Measurements from ENCODE around the gene RAI14.

The RAI14 gene

DNA sequence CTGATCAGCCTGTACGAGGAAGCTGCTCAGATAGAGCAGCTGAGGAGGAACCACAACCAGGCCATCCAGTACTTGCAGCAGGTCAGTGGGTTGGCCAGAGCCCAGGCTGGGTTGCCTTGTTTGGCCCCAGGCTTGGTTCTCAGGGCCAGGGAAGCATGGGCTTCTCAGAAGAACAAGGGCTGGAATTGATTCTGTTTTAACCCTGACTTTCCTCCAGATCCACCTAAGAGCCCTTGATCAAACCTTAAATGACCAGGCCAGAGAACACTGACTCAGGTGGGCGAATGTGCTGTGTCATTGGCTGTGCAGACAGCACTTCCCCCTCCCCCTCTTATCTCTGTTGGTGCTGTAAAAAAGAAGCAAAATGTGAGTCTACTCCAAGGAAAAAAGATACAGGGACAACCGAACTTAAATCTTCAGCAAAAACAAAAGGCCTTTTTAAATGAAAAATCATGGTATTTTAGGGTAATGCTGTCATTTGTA lies 210.9 kb downstream of the RAI14 start:
- DNase-seq: no peak

DNA sequence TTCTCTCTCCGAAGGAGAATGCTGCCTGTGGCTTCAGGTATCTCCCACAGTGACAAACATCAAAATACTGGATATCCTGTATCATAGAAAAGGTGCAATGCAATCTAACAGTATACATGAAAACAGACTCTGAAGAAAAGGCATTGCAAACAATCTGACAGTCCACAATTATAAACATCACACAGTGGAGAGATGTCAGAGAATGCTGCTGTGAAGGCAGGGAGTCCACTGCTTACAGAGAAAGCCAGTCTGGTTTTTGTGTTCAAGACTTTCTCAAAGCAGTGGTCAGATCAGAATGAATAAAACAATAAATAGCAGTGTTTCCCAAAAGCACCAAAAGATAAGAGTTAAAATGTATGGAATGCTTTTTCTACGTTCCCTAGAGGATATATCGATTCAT lies 211.5 kb downstream of the RAI14 start:
- DNase-seq: no peak

GRCh38 chr5:34868791-34869190 lies 212.7 kb downstream of the RAI14 start:
- no peak for DNase-seq

GRCh38 chr5:34869256-34869655 lies 213.1 kb downstream of the RAI14 start:
- DNase-seq: no peak

DNA sequence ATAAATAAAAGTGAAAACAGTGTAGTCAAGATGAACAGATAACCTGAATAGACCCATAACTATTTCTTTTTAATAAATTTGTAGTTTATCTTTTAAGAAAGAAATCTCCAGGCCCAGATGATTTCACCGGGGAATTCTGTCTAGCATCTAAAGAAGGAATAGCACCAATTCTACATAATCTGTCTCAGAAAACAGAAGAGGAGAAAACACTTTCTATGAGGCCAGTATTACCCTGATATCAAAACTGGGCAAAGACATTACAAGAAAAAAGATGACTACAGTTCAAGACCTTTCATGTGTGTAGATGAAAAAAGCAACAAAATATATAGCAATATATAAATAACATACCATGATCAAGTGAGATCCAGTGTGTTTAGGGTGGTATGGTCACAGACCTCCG lies 214.3 kb downstream of the RAI14 start:
- DNase-seq: no peak

DNA sequence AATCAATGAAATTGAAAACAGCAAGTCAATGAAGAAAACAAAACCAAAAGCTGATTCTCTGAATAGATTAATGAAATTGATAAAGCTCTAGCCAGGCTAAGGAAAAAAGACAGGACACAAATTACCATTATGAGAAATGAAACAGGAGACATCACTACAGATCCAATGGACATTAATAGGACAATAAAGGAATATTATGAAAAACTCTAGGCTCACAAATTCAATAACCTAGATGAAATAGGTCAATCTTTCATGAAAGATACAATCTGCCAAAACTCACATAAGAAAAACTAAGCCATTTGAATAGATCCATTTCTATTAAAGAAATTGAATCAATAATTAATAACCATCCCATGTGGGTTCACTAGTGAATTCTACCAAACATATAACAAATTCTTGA lies 220.1 kb downstream of the RAI14 start:
- no peak for DNase-seq

GRCh38 chr5:34881246-34881645 lies 225.1 kb downstream of the RAI14 start:
- DNase-seq: no peak

All from DMS 273 treated with DMSO at 0.1 percent for 48 hours (cell line).